Kidney (tissue), 14 donors: ENCODE data around the gene NIPBL. TPM values are rescaled to one million over a fixed set of nuclear protein-coding genes. Genes with fewer than 3 reads are reported as not detected.

ENCODE experiments used
- DNase-seq, 5 donors: peaks; one replicate each; pipeline ENCODE4 v3.0.0-alpha.2; 2013 to 2020
- FAIRE-seq: peaks from 2 replicates; lab custom pipeline; 2012; peaks lifted over from hg19 to GRCh38; lab: Jason Lieb, UNC
- H3K27ac ChIP-seq, 2 donors: one replicate each; pipeline ENCODE4 v1.7.0; 2013; ENCODE audit warnings: low read depth in 2 of 2, low read length in 2 of 2, inconsistent platforms in 1 of 2
- H3K27me3 ChIP-seq: one replicate; pipeline ENCODE4 v1.7.1; 2013; ENCODE audit warnings: low read length, inconsistent platforms; ENCODE audit not compliant: control insufficient read depth, insufficient read depth
- H3K36me3 ChIP-seq, 3 donors: one replicate each; pipeline versions ENCODE4 v1.7.0 to v1.7.1; 2013; ENCODE audit warnings: low read length in 3 of 3, control low read depth in 1 of 3, inconsistent platforms in 1 of 3; ENCODE audit not compliant: insufficient read depth in 3 of 3, control insufficient read depth in 2 of 3
- H3K4me1 ChIP-seq, 3 donors: one replicate each; pipeline versions ENCODE4 v1.7.0 to v1.7.1; 2013; ENCODE audit warnings: low read length in 3 of 3, inconsistent platforms in 1 of 3, low read depth in 1 of 3; ENCODE audit not compliant: control insufficient read depth in 2 of 3, insufficient read depth in 2 of 3
- H3K4me3 ChIP-seq, 3 donors: one replicate each; pipeline versions ENCODE4 v1.7.0 to v1.8.1; 2013; ENCODE audit warnings: low read length in 3 of 3, control low read depth in 1 of 3, inconsistent platforms in 1 of 3
- H3K9ac ChIP-seq, 3 donors: one replicate each; pipeline versions ENCODE4 v1.7.0 to v1.7.1; 2013; ENCODE audit warnings: low read length in 3 of 3, control low read depth in 1 of 3, inconsistent platforms in 1 of 3
- H3K9me3 ChIP-seq, 3 donors: one replicate each; pipeline versions ENCODE4 v1.7.0 to v1.7.1; 2013; ENCODE audit warnings: low read length in 3 of 3, control low read depth in 1 of 3, inconsistent platforms in 1 of 3; ENCODE audit not compliant: control insufficient read depth in 2 of 3, insufficient read depth in 1 of 3
- CTCF ChIP-seq: IDR thresholded peaks from 3 replicates; pipeline ENCODE4 v1.5.1; 2012; ENCODE audit warnings: mild to moderate bottlenecking, moderate library complexity, borderline replicate concordance; ENCODE audit not compliant: insufficient read depth; ENCODE audit errors: extremely low read depth
- intact Hi-C: fragments of 100-400 bp; cut with DNase I; formaldehyde crosslinking; loops from one replicate; pipeline ENCODE4 v1.11.1; 2022
- polyA plus RNA-seq: library from polyadenylated mRNA; stranded (reverse); fragments of 350-450 nt; fragmentation: Illumina TruSeq; extraction: RNeasy Lipid Tissue Mini Kit (QIAGEN cat#74804); gene quantifications from one replicate; pipeline ENCODE4 v1.2.3, GENCODE V29; 2014; ENCODE audit warnings: low read depth, low replicate concordance; ENCODE audit not compliant: insufficient read depth
- total RNA-seq: library from RNA; stranded (reverse); fragmentation: NEBNext Ultra II Directional; extraction: Animal tissue kit (Norgen Biotek cat#: 25700); gene quantifications from one replicate; pipeline ENCODE4 v1.2.1, GENCODE V29; 2021
- donor health status: control.
- donor health status: control.
- donor health status: control.
- donor health status: control.
- donor health status: control.
- donor health status: DM: yes; HTN: yes; CAD: no.
- donor health status: Normal renal cell carcinoma (clear cell type).

NIPBL gene
- total and polyA plus RNA-seq, 2 donors from 2014 or later: 12.4 to 65.5 TPM

GRCh38 chr5:37060030-37060429, 183.5 kb downstream of the NIPBL start:
- H3K4me3 ChIP-seq: no peak overlapping the region
- intact Hi-C loops: no loop called here
- H3K27me3 ChIP-seq: no peaks in the 10 kb centered on the region
- TF ChIP-seq CTCF: no peak
- DNase-seq (no peak), FAIRE-seq (no peak)
- H3K27ac ChIP-seq: no peak overlapping the region
- no peaks in the 10 kb centered on the region for H3K9me3 ChIP-seq
- H3K36me3 ChIP-seq: peaks cover 2 to 30% (median 11%) of the 10 kb centered on the region in 3 donors
- no peaks in the 10 kb centered on the region for H3K4me1 ChIP-seq
- H3K9ac ChIP-seq: no peak overlapping the region

- TF ChIP-seq CTCF: no peak
- no peak overlapping the region for H3K9ac ChIP-seq
- H3K4me3 ChIP-seq: no peak overlapping the region
- H3K4me1 ChIP-seq: no peaks in the 10 kb centered on the region
- intact Hi-C loops: no loop called here
- no peak overlapping the region for H3K27ac ChIP-seq
- no peaks in the 10 kb centered on the region for H3K27me3 ChIP-seq
- peaks cover 2 to 21% (median 14%) of the 10 kb centered on the region in 3 donors for H3K36me3 ChIP-seq
- FAIRE-seq: no peak
- no peak for DNase-seq
- H3K9me3 ChIP-seq: no peaks in the 10 kb centered on the region
Measured at GRCh38 chr5:37063739-37064138, 187.2 kb downstream of the NIPBL start.

- no peak for TF ChIP-seq CTCF
- intact Hi-C loops: no loop called here
- H3K27me3 ChIP-seq: no peaks in the 10 kb centered on the region
Measured at GRCh38 chr5:37064442-37064841, 187.9 kb downstream of the NIPBL start.

GRCh38 chr5:37071487-37071886, 194.9 kb downstream of the NIPBL start:
- FAIRE-seq: no peak
- no peaks in the 10 kb centered on the region for H3K27me3 ChIP-seq
- no peak overlapping the region for H3K27ac ChIP-seq
- no peak overlapping the region for H3K4me3 ChIP-seq
- no peak for DNase-seq
- no peaks in the 10 kb centered on the region for H3K4me1 ChIP-seq
- intact Hi-C loops: no loop called here
- H3K9me3 ChIP-seq: no peaks in the 10 kb centered on the region
- H3K9ac ChIP-seq: no peak overlapping the region
- no peaks in the 10 kb centered on the region for H3K36me3 ChIP-seq
- no peak for TF ChIP-seq CTCF

More at GRCh38 chr5:37064442-37064841, 187.9 kb downstream of the NIPBL start:
- no peaks in the 10 kb centered on the region for H3K4me1 ChIP-seq
- no peak overlapping the region for H3K9ac ChIP-seq
- peaks cover 2 to 21% (median 14%) of the 10 kb centered on the region in 3 donors for H3K36me3 ChIP-seq
- H3K9me3 ChIP-seq: no peaks in the 10 kb centered on the region
- no peak for DNase-seq
- H3K27ac ChIP-seq: no peak overlapping the region
- H3K4me3 ChIP-seq: no peak overlapping the region
- FAIRE-seq: no peak
